Smooth muscle cell of the umbilical artery (primary cell): ENCODE data around the gene SERP2. TPM values are rescaled to one million over a fixed set of nuclear protein-coding genes. Genes with fewer than 3 reads are reported as not detected.

ENCODE experiments used
- total RNA-seq: library from RNA; depleted of rRNA; stranded (reverse); fragments of >200 nt; gene quantifications from 2 replicates; pipeline ENCODE4 v1.2.3, GENCODE V29; 2014

The SERP2 gene
- total RNA-seq, result 1.4 and 2.4 TPM in 2 replicates

DNA sequence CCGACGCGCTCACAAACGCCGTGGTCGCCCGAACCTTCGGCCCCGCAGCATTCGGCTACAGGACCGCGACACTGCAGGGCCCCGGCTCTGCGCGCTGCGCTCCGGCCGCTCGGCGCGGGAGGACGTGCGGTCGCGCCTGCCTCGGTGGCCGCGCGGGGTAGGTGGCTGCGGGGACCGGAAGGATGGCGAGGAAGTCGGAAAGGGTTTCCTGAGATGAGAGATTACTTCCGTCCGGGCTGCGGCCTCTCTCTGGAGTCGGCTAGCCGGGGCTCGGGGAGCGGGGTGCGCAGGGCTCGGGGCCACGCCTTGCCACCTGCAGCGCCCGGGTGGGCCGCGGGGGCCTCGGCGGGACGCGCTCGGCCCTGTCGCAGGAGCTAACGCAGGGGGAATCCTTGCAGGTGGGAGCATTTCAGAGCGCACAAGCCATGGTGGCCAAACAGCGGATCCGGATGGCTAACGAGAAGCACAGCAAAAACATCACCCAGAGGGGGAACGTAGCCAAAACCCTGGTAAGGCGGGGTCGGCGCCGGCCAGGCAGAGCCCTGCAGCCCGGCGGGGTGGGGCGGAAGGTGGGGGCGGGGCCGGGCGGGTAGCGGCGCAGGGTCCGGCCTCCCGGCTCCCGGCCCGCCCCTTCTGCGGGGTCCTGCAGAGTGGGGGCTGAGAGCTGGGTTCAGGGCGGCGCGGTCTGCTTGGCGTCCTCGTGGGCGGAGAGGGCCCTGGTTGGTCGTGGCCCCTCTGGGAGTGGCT lies at the start of gene SERP2:
Gene SERP2 (plus strand): TSS at position 224 of the 747 bp plus-strand sequence. CDS start 202 bp downstream, at position 426.

Other genes with a start within 250 kb of the SERP2 start
- gene TSC22D1, start 202.5 kb downstream of the SERP2 start, total RNA-seq, result 50.8 and 85.8 TPM in 2 replicates